Dedifferentiated amniotic fluid mesenchymal stem cell (primary cell): ENCODE results near the gene ALOX5AP.

ENCODE experiments used
- DNase-seq: peaks from one replicate; pipeline ENCODE4 v3.0.0-alpha.2; 2016; ENCODE audit errors: extremely low spot score

Gene ALOX5AP

DNA sequence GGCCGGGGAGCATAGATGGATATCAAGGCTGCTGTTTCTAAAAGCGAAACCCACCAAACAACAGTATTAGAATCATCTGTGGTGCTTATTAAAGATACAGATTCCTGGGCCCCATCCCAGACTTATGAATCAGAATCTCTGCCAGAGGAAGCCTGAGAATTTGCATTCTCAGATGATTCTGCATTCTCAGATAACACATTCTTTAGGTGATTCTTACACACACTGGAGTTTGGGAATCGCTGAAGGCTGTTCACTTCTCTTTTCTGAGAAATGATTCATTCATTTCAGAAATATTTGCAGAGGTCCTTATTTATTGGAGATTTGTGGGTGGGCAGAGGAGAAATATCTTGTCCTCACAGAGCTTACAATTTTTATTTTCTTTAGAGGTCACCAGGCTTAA, 24.4 kb downstream of the ALOX5AP start:
- DNase-seq: no peak

DNA sequence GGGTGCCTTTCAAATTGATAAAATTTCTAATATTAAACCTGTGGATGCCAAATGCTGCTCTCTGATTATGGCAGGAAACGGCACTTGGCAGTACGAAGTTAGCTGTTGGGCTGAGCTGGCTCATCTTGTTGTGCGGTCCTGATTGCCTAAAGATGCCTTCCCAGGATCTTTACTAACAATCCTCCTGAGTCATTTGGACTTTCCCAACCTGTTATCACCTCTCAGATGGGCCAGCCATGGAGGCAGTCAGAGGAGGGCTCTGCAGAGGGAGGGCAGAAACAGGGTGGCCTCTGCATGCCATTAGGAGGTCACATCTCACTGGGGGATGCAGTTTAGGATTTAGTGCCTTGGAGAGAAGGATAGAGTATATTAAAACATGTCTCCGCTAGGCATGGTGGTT, 27.3 kb downstream of the ALOX5AP start:
- DNase-seq: no peak

DNA sequence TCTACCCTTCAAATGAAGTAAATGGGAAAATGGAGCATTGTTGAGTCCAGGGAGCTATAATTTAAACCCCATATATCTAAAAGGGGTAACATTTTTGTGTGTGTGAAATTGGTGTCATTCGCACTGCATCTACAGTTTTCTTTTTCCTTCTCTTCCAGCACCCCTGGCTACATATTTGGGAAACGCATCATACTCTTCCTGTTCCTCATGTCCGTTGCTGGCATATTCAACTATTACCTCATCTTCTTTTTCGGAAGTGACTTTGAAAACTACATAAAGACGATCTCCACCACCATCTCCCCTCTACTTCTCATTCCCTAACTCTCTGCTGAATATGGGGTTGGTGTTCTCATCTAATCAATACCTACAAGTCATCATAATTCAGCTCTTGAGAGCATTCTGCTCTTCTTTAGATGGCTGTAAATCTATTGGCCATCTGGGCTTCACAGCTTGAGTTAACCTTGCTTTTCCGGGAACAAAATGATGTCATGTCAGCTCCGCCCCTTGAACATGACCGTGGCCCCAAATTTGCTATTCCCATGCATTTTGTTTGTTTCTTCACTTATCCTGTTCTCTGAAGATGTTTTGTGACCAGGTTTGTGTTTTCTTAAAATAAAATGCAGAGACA, 28.6 kb downstream of the ALOX5AP start:
- no peak for DNase-seq

DNA sequence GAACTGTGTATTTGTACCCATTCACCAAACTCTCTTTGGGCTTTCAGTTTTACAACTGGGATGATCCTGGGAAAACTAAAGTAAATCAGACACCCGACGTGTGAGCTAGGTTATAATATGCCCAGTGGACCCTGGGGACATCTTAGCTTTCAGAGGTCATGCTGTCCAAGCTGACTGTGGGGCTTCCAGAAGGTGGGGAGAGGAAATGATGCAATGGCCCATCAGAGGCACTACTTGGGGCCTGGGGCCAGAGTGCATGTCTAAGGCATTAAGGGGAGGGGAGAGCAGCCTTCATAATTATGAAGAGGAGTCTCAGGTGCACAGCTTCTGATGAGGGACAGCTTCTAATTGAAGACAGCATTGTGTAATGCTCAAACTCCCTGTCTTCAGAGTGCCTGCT, 30.9 kb downstream of the ALOX5AP start:
- no peak for DNase-seq

DNA sequence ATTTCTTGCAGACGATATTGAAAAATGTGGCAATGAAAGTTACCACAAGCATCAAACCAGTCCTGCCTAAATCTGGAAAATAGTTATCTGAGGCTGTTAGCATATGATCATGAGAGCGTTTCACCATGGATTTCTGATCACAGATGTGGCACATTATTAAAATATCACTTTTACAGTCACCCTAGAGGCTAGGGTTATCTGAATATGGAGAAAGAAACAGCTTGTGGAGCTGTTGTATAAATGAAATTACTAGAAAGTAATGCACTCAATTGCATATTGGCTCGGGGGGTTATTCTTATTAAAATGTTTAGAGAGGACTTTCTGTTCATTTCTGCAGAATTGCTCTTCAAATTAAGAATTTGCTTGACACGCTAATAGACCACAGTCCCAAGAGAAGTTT, 35.6 kb downstream of the ALOX5AP start:
- no peak for DNase-seq

DNA sequence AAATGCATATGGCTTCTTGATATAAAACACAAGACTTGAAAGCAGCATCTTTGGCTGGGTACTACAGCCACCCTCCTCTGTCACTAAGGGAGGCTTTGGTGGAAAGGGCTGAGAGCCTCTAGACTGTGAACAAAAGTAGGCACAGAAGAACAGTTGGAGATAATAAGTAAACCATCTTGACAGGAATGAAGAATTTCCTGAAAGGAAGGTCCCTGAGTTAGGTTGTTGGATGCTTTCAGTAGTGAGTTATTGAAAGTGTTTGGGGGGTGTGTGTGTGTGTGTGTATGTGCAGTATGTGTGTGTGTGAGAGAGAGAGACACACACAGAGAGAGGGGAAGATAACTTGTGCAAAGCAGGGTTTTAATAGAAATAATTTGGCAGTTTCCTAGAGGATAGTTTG, 38.2 kb downstream of the ALOX5AP start:
- no peak for DNase-seq

DNA sequence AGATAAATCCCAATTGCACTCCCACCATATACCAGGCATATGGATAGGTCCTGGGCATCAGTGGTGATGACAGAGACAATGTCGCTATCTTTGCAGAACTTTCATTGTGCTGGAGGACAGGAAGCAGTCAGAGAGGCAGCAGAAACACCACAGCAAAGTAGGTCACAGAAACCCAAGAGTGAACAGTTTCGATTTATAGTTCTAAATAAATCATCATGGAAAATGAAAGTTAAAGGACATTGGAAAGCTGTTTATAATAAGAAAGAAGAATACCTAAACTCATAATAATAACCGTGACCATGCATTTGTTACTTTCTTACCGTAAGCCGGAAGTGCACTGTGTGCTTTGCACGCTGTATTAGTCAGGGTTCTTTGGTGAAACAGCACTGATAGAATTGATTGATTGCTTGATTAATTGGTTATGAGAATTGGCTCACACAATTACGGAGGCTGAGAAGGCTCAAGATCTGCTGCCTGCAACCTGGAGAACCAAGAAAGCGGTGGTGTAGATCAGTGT, 38.9 kb downstream of the ALOX5AP start:
- DNase-seq: no peak

DNA sequence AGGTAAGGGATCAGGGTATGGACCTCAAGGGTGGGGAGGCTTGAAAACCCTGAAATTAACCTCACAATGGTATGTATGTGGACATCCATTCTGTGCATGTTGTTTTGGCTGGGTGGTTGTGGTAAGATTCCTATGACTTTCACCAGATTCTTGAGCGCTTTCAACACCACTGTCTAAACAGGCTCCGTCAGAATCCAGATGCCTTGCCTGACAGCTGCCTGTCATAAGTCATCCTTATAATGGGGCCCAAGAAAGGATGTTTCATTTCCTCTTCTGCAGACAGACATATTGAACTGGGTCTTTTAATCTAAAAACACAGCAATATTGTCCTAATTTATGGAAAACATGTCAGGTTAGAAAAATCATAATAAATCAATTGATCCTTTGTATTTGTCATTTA, 41.3 kb downstream of the ALOX5AP start:
- no peak for DNase-seq

DNA sequence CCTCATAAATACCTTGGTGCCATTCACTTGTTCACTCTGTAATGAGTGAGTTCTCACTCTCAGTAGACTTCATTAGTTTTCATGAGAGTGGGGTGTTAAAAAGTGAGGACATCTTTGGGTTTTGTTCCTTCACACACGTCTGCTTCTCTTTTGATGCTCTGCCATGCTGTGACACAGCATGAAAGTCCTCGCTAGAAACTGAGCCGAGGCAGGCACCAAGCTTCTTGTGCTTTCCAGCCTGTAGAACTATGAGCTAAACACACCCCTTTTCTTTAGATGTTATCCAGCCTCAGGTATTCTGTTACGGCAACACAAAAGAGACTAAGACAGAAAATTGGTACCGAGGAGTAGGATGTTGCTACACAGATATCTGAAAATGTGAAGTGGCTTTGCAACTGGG, 43.7 kb downstream of the ALOX5AP start:
- DNase-seq: no peak

DNA sequence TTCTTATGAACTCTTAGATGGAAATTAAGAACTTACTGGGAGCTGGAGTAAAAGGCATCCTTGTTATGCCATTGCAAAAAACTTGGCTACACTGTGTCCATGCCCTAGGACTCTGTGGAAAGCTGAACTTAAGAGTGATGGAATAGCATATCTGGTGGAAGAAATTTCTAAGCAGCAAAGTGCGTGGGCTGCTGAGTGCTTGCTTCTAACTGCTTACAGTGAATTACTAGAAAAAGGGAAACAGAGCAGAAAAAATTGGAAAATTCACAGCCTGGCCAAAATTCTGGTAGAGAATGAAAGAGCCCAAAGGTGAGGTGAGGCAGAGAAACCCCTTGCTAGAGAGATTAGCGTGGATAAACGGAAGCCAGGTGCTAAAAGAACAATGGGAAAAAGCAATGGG, 44.3 kb downstream of the ALOX5AP start:
- no peak for DNase-seq

DNA sequence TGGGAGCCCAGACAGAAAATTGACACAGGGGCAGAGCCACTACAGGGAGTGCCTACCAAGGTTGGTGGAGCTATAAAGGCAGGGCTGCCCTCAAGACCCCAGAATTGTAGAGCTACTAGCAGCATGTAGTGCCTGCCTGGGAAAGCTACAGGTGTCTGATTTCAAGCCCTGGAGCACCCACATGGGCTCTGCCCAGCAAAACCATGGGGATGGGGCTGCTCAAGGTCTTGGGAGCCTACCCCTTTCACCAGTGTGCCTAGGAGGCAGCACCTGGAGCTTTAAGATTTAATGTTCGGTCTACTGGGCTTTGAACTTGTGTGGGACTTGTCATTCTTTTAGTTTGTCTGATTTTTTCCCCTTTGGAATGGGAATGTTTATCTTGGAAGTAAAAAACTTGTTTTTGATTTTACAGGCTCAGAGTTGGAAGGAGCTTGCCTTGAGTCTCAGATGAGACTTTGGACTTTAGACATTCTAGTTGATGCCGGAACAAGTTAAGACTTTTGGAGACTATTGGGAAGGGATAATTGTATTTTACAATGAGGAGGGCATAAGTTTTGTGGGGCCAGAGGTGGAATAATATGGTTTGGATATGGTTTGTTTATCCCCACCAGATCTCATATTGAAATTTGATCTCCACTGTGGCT, 45.1 kb downstream of the ALOX5AP start:
- no peak for DNase-seq

DNA sequence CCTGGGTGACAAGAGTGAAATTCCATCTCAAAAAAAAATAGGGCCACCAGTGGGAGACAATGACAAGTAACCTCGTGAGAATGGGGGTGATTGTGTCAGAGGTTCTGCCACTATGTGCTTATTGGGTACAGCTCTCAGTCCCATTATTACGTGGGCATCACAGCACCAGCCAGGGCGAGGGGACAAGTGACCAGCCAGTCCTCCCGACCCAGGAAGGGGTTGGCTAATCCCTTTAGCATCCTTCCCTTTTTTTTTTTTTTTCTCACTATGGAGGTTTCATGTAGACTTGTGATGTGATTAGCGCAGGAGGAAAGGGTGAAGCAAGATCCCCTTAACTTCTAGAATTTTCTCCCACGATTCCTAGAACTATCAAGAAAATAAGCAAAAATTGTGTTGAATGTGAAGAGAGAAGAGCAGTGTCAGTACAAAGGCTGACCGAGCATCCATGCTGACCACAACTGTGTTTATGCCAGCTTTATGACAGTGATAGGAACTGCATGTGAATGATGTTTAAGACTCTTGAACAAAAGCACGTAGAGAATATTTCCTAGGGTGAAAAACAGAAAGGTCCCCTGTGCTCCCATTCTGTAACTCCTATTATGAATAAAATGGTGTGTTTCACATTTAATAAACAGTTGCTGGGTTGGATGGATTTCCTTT, 50.0 kb downstream of the ALOX5AP start:
- DNase-seq: no peak

DNA sequence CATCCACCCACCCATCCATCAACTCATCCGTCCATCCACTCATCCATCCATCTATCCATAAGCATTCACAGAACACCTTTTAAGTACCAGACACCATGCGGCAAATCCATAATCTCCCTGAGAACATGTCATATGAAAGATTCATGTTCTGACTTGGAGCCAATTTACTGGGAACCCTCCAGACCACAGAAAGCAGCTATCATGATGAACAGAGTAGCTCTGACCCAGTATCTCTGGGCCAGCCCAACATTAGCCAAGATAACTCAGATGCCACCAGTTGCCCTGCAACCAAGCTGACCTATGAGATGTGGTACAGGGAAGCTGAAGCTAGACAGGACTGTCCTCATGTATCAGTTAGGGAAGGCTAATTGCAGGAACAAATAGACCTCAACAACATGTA, 51.3 kb downstream of the ALOX5AP start:
- no peak for DNase-seq

DNA sequence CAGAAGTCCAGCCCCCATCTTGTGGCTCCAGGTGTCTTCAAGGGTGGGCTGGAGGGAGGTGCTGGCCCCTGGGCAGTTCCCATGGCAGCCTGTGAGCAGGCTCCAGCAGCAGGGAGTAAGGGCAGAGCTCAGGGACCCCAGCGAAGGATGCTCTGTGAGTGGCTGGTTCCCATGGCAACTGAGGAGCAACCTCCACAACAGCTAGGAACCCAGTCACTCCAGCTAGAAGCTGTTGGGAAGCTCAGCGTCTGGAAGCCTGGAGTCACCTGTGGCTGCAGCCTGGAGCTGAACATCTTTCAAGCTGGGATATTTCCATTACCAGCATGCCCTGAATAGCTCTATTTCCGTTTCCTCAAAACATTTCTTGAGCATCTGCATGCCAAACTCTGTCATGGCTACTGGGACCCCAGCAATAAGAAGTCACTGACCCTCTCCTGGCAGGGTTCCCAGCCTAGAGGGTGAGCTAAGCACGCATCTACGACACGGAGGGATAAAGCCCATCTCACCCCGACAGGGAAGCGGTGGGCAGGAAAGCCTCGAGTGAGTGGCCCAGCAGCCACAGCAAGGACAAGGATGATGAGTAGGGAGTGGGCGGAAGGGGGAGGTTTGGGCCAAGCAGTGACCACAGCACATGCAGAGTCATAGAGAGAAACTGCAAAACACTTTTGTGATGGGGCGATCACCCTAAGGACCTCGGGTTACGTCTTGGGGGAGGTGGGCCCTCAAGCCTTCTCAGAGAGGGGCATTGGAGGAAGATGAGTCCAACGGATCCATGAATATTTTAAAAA, 52.6 kb downstream of the ALOX5AP start:
- no peak for DNase-seq

DNA sequence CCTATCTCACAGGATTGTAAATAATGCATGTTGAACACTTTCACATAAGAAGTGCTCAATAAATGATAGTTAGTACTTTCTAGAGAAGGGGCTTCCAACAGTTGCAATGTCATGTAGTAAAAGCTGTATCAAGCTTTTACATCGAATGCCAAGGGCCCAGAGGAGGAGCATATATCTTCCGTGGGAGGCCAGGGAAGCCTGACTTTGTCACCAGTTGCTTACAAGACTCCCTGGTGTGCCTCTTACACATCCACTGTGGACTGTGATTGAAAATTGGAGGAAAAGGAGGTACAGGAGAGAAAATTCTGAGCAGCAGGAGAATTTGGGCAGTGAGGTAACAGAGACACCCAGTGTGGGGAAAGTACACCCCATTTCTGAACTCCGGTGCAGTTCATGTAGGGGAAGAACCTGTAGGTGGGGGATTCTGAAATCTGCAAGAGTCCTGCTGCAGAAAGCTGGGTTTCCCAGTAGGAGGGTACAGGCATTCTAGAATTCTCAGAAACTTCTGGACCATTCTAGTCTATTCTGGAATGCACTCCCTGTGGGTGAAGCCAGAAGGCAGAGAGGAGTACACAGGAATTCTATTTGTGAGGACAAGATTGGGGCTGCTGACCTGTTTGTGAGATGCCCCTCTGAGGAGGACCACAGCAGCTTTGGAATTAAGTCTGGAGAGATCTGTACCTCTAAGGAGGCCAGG, 54.0 kb downstream of the ALOX5AP start:
- DNase-seq: no peak

DNA sequence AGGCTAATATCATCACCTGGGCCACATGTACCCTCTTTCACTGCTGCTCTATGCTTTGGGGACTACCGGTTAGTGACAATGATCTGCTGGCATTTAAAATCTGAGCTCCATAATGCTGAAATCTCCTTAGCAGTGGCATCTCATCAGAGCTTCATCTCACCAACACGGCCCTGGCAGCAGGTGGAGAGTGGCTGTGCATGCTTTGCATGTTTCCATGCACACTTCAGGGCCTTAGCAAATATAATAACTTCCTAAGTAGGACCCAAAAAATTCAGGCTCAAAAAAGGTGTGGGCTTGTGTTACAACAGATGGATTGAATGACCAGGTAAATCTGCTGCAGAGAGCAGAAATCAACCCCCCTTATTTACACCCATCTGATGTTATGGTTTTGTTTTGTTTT, 55.2 kb downstream of the ALOX5AP start:
- DNase-seq: no peak

DNA sequence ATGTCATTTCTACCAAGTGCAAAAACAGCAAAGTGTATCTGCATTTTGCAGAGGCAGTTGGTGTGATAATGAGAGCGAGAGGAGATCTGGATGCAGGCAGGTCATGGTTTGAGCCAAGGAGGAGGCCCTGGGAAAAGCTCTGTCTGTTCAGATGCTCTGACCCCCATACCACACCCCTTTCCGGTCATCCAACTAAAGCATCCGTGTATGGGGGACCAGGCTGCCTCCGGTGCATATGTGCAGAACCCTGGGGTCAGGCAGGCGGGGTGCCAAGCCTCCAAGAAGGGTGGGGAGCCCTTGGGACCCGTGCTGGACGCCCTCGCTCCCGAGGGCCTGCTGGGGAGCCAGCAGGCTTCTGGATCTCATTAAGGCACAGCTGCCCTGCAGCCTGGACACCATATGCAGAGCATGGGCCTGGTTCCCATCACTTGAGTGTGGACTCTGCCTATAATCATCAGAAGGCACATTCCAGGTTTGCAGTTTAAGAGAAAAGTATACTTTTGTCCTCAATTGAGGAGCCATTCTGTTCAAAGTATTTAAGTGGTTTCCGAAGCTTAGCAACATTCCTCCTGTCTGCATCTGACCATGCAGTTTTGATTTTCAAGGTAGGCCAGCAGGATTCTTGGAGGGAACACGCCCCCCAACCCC, 56.1 kb downstream of the ALOX5AP start:
- peak; percentile 18 for DNase-seq

DNA sequence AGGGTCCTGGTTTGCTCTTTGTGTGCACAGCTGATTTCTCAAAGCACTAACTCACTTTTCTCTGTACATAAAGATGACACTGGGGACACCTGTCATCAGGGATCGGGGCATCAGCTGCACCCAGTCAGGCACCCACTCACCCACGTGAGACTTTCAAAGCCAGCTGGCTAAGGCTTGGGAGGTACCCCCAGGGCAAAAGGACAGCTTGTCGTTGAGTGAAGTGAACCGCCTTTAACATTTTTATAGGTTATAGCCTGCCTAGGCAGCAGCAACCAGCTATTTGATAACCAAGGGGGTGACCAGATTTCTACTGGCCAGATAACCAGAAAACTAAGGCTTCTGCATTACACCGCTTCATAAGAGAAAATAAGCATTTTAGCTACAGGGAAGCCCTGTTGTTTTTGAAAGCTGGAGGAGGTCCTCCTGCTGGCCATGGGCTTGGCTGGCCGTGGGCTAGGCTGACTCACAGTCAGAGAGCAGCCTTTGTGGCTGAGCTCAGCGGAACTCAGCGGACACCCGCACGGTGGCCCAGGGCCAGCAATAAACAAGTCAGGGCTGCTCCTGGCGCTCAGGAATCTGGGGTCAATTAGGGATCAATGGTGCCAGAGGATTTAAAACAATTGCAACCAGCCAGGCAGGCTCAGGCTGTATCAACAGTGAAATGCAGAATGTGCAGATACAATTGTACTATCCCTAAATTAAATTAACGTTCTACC, 57.1 kb downstream of the ALOX5AP start:
- peak; percentile 92 for DNase-seq

DNA sequence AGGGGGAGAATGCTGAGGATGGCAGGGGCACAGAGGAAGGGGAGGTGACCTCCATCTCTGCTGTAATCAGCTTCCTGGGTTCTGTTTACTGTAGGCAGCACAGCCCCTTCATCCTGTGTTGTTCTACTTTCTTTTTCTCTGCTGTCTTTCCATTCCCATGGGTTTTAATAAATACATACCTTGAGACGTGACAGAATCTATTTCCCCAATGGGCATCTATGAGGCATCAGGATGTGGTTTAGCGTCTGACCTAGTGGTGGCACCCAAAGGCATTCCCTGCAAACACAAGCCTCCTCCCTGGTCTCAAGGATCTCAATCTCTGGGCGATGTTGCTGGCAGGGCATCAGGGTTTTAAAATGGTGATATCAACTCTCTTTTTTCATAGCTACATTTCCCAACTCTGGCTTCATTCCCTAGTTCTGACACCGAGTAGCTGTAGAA, 60.8 kb downstream of the ALOX5AP start:
- peak; percentile 45 for DNase-seq
